HepG2 (cell line): Measurements from ENCODE around the gene SYCE3. TPM values are rescaled to one million over a fixed set of nuclear protein-coding genes. Genes with fewer than 3 reads are reported as not detected.

Experiments used
- ATAC-seq: fragments of 200-7000 bp; cut with Tn5 transposase; 3 replicates; pipeline ENCODE4 v1.9.1; 2020; ENCODE audit warnings: mild to moderate bottlenecking, moderate library complexity
- BruUV-seq: library from RNA; stranded (reverse); fragments of 400-500 nt; replicated peaks from 2 replicates; lab custom pipeline; 2021; lab: Mats Ljungman, UMichigan
- CTCF ChIA-PET: fragments of 300-600 bp; formaldehyde crosslinking; extraction: SDS; loops from one replicate; lab custom pipeline; 2021; ENCODE audit warnings: low total read pairs, inconsistent platforms, low intra/inter-chr PET ratio; lab: Yijun Ruan, JAX
- POLR2A ChIA-PET: fragments of 350-600 bp; sonication (Branson Sonifier 250); formaldehyde crosslinking; loops from one replicate; lab custom pipeline; 2020; ENCODE audit warnings: antibody characterized with exemption, inconsistent platforms; lab: Yijun Ruan, JAX
- DNase-seq: peaks from one replicate; pipeline ENCODE4 v3.0.0-alpha.2; 2015; ENCODE audit warnings: low spot score
- FAIRE-seq: peaks from 3 replicates; lab custom pipeline; 2011; peaks lifted over from hg19 to GRCh38; lab: Jason Lieb, UNC
- H2AFZ ChIP-seq: one replicate; pipeline ENCODE4 v1.6.1; 2011; ENCODE audit warnings: low read length, inconsistent platforms
- H3K27ac ChIP-seq: fragments of 300-600 bp; 3 replicates; pipeline ENCODE4 v1.8.0; 2011; ENCODE audit warnings: mixed run types, mild to moderate bottlenecking, mixed read lengths, low read length, inconsistent platforms; ENCODE audit not compliant: insufficient read depth; ENCODE audit errors: extremely low read length
- H3K27me3 ChIP-seq, 2 experiments: fragments of 200-600 bp in 1 of 2; 2 replicates in 1 of 2; 3 replicates in 1 of 2; pipeline versions ENCODE4 v1.6.0 to v1.8.0; 2011; ENCODE audit warnings: low read length in 2 of 2, mild to moderate bottlenecking in 2 of 2, moderate library complexity in 2 of 2, inconsistent platforms in 1 of 2; ENCODE audit not compliant: insufficient read depth in 2 of 2, control insufficient read depth in 1 of 2
- H3K36me3 ChIP-seq, 2 experiments: fragments of 200-600 bp in 1 of 2; replicated peaks in 1 of 2; 2 replicates in 1 of 2; 3 replicates in 1 of 2; pipeline versions ENCODE4 v1.5.1 to v1.8.0; 2011; ENCODE audit warnings: low read length in 2 of 2, inconsistent platforms in 1 of 2; ENCODE audit not compliant: insufficient read depth in 2 of 2, control insufficient read depth in 1 of 2
- H3K4me1 ChIP-seq: 2 replicates; pipeline ENCODE4 v1.5.1; 2012; ENCODE audit warnings: low read length, inconsistent platforms; ENCODE audit not compliant: insufficient read depth
- H3K4me2 ChIP-seq: 2 replicates; pipeline ENCODE4 v1.6.0; 2011; ENCODE audit warnings: low read depth, low read length, inconsistent platforms
- H3K4me3 ChIP-seq, 3 experiments: fragments of 200-600 bp in 1 of 3; sonication (generic), shearing (Covaris generic) in 1 of 3; replicated peaks in 1 of 3; 2 replicates each; pipeline ENCODE4 v1.5.1; 2011 to 2016; ENCODE audit warnings: low read length in 3 of 3, inconsistent platforms in 2 of 3, low read depth in 2 of 3, mild to moderate bottlenecking in 2 of 3, control low read depth in 1 of 3, mixed read lengths in 1 of 3; ENCODE audit not compliant: insufficient read depth in 1 of 3
- H3K79me2 ChIP-seq: one replicate; pipeline ENCODE4 v1.6.1; 2011; ENCODE audit warnings: low read length, inconsistent platforms; ENCODE audit not compliant: insufficient read depth
- H3K9ac ChIP-seq: 2 replicates; pipeline ENCODE4 v1.6.0; 2011; ENCODE audit warnings: mild to moderate bottlenecking, low read depth, low read length, inconsistent platforms; ENCODE audit not compliant: insufficient read depth
- H3K9me3 ChIP-seq: 2 replicates; pipeline ENCODE4 v1.5.1; 2012; ENCODE audit warnings: mild to moderate bottlenecking, low read length
- H4K20me1 ChIP-seq: 2 replicates; pipeline ENCODE4 v1.6.0; 2011; ENCODE audit warnings: inconsistent platforms, mild to moderate bottlenecking, low read length, moderate library complexity; ENCODE audit not compliant: insufficient read depth
- ARID5B ChIP-seq: IDR thresholded peaks from 2 replicates; pipeline ENCODE4 v1.4.0; 2020; ENCODE audit warnings: mild to moderate bottlenecking, missing genetic modification reagents
- NFATC3 ChIP-seq: sonication (generic); formaldehyde crosslinking; IDR thresholded peaks from 2 replicates; pipeline ENCODE4 v1.5.1; 2020; ENCODE audit warnings: mild to moderate bottlenecking, missing genetic modification reagents
- RXRB ChIP-seq: IDR thresholded peaks from 2 replicates; pipeline ENCODE4 v1.6.1; 2016; ENCODE audit warnings: borderline replicate concordance, missing genetic modification reagents, missing compliant biosample characterization
- TOE1 ChIP-seq: sonication (generic); formaldehyde crosslinking; IDR thresholded peaks from 2 replicates; pipeline ENCODE4 v1.4.0; 2020; ENCODE audit warnings: mild to moderate bottlenecking, missing genetic modification reagents
- ZFAT ChIP-seq: sonication (generic); formaldehyde crosslinking; conservative IDR thresholded peaks from 2 replicates; pipeline ENCODE4 v1.8.1; 2023; ENCODE audit warnings: missing genetic modification reagents, inconsistent platforms
- ZFP62 ChIP-seq: sonication (generic); formaldehyde crosslinking; IDR thresholded peaks from 2 replicates; pipeline ENCODE4 v1.4.0; 2020; ENCODE audit warnings: missing genetic modification reagents
- ZFP82 ChIP-seq: sonication (generic); formaldehyde crosslinking; IDR thresholded peaks from 2 replicates; pipeline ENCODE4 v1.5.1; 2020; ENCODE audit warnings: mild to moderate bottlenecking, missing genetic modification reagents, borderline replicate concordance
- ZNF136 ChIP-seq: sonication (generic); formaldehyde crosslinking; IDR thresholded peaks from 2 replicates; pipeline ENCODE4 v1.8.1; 2022; ENCODE audit warnings: low read depth, mild to moderate bottlenecking, moderate library complexity, missing genetic modification reagents
- ZNF687 ChIP-seq: sonication (generic); formaldehyde crosslinking; IDR thresholded peaks from 2 replicates; pipeline ENCODE4 v1.5.1; 2020; ENCODE audit warnings: mild to moderate bottlenecking, missing genetic modification reagents, moderate library complexity
- WGBS: methylation state at CpG from one replicate; pipeline ENCODE4 v1.1.6; 2017; ENCODE audit warnings: low lambda C conversion rate; 5-methylcytosine and 5-hydroxymethylcytosine counted together
- in situ Hi-C: cut with HindIII; loops from 2 replicates; pipeline ENCODE4 v1.10.0; 2017; ENCODE audit warnings: low pct_unique_long_range_greater_than_20kb; ENCODE audit not compliant: extremely low pct_ligation_motif_present
- intact Hi-C: fragments of 100-400 bp; cut with micrococcal nuclease; formaldehyde crosslinking; loops from one replicate; pipeline ENCODE4 v1.10.0; 2022; ENCODE audit not compliant: unreplicated experiment
- polyA plus RNA-seq, 8 experiments: library from polyadenylated mRNA; depleted of rRNA in 3 of 8; stranded (reverse) in 7 of 8; unstranded in 1 of 8; fragments of >200 nt; fragmentation: Illumina TruSeq in 4 of 8; extraction: Trizol in 4 of 8; gene quantifications; 2 replicates each; pipeline versions ENCODE4 v1.2.1 to v1.2.3, GENCODE V29; 2011 to 2016; ENCODE audit warnings: low read depth in 4 of 8, missing spikeins in 1 of 8, mixed read lengths in 1 of 8; ENCODE audit not compliant: insufficient read depth in 1 of 8
- total RNA-seq, 5 experiments: library from RNA; depleted of rRNA; stranded (reverse); fragments of >200 nt; fragmentation: Illumina TruSeq; extraction: Trizol; gene quantifications; 2 replicates each; pipeline ENCODE4 v1.2.3, GENCODE V29; 2016; ENCODE audit warnings: low read depth in 1 of 5
- TF ChIP-seq, protein P1 (sequence below): sonication (generic); formaldehyde crosslinking; IDR thresholded peaks from 2 replicates; pipeline ENCODE4 v1.5.0; 2020; ENCODE audit warnings: missing genetic modification reagents
- TF ChIP-seq, protein P2 (sequence below): IDR thresholded peaks from 2 replicates; pipeline ENCODE4 v1.6.1; 2012; ENCODE audit warnings: low read depth, low read length, improper control_type of control experiment

SYCE3 gene
- total and polyA plus RNA-seq, 2 of the 13 experiments (the other 11 are each of a cell fraction or from before 2014, with no cell fraction given): not detected

DNA sequence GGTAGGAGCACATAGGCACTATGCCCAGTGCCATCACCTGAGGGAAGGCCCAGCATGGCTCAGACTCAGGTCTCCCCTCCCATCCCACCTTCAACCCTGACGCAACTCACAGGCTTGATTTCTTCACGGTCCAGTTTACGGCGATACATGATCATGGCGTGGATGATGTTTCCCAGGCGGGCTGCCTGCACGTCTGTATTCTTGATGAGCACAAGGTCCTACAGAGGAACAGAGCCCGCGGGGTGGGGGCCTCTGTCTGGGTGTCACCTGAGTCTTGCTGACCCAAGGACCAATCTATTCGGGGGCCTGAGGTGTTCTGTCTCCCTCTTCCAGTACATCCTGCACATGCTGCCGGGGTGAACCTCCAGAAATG is 11.7 kb upstream of the SYCE3 start:
- Histone ChIP-seq H4K20me1 (no peaks in the 10 kb centered on the region), H2AFZ (no peak overlapping the region), H3K4me3 (no peak overlapping the region), H3K36me3 (peaks cover 4 to 5% of the 10 kb centered on the region in 2 experiments; a peak in 2 of 5 replicates), H3K79me2 (no peaks in the 10 kb centered on the region), H3K9ac (no peak overlapping the region), H3K27me3 (no peaks in the 10 kb centered on the region), H3K4me1 (peaks cover 12% of the 10 kb centered on the region), H3K27ac (no peak overlapping the region), H3K4me2 (no peak overlapping the region)
- FAIRE-seq (no peak), ATAC-seq (no peak), DNase-seq (no peak)
- in situ Hi-C loops (no loop called here), intact Hi-C loops (no loop called here)
- ChIA-PET POLR2A (no interaction called here), CTCF (interaction anchor here (3.7 kb wide), 1 partner anchor 46 kb away, joined by 37 read pairs; no protein-coding TSS in a partner anchor)
- WGBS: 93% methylated on average over 10 of the region's 11 CpGs
- TF ChIP-seq ZFP62 (no peak), ZNF136 (CRISPR knock-in tag) (no peak), ARID5B (no peak), ZNF687 (CRISPR knock-in tag) (no peak), TOE1 (no peak), ZFAT (CRISPR knock-in tag) (no peak), RXRB (no peak), ZFP82 (no peak), NFATC3 (CRISPR knock-in tag) (no peak)
- TF ChIP-seq, protein P1, sequence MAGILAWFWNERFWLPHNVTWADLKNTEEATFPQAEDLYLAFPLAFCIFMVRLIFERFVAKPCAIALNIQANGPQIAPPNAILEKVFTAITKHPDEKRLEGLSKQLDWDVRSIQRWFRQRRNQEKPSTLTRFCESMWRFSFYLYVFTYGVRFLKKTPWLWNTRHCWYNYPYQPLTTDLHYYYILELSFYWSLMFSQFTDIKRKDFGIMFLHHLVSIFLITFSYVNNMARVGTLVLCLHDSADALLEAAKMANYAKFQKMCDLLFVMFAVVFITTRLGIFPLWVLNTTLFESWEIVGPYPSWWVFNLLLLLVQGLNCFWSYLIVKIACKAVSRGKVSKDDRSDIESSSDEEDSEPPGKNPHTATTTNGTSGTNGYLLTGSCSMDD (CRISPR knock-in tag): no peak
- TF ChIP-seq, protein P2, sequence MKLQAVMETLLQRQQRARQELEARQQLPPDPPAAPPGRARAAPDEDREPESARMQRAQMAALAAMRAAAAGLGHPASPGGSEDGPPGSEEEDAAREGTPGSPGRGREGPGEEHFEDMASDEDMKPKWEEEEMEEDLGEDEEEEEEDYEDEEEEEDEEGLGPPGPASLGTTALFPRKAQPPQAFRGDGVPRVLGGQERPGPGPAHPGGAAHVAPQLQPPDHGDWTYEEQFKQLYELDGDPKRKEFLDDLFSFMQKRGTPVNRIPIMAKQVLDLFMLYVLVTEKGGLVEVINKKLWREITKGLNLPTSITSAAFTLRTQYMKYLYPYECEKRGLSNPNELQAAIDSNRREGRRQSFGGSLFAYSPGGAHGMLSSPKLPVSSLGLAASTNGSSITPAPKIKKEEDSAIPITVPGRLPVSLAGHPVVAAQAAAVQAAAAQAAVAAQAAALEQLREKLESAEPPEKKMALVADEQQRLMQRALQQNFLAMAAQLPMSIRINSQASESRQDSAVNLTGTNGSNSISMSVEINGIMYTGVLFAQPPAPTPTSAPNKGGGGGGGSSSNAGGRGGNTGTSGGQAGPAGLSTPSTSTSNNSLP: no peak
- TF ChIP-seq, all 625 proteins: peak for 0
- no TSS peak for BruUV-seq
- no peaks in the 10 kb centered on the region for H3K9me3 ChIP-seq
